Amniotic stem cell (primary cell): ENCODE measurements around the gene UPB1.
"Not testable (repeated sequence)": the region's sequence is repeated elsewhere in the genome, so short reads cannot be mapped to it uniquely, and the experiment has no call there.

Source experiments
- DNase-seq: peaks from one replicate; lab custom pipeline; 2025; lab: John Stamatoyannopoulos, UW

The UPB1 gene

GRCh38 chr22:24535348-24535747, 40.2 kb downstream of the UPB1 start:
- DNase-seq, result no peak

- no peak for DNase-seq
Measured at GRCh38 chr22:24536089-24536488, 41.0 kb downstream of the UPB1 start.

- no peak for DNase-seq
Measured at GRCh38 chr22:24540470-24540869, 45.3 kb downstream of the UPB1 start.

GRCh38 chr22:24541681-24542515, 46.8 kb downstream of the UPB1 start:
- no peak for DNase-seq

DNA sequence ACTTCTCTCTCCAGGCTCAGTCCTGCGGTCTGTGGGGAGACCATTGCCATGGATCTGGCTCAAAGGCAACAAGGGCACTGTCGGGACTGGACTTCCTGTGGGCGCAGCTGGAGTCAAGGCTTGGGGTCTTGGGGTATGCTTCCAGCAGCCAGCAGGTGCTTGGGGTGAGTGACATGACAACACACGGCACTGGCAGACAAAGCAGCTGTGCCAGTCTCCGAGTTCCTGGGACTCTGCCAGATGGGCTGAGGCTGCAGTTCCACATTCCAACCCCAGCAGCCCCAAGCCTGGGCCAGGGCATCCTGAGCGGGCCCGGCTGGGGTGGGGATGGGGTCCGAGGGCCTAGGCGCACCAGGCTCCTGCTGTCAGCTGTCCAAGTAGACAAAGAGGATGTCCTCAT, 47.5 kb downstream of the UPB1 start:
- no peak for DNase-seq

DNA sequence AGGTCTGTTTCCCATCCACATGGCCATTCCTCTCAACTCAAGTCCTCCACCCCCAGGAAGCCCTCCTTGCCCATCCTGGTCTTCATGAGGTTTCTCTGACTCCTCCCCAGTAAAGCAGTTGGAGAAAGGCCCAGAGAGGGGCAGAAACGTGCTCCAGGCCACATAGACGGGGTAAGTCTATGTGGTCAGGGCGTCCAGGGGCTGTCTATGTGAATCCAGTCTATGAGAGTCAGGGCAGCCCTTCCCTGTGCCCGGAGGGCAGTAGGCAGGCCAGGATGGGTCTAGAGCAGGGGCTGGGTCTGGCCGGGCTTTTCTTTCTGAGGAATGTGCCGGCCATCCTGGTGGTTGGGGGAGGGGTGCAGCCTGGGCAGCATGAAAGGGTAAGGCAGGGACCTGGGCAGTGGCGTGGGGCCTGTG, 48.1 kb downstream of the UPB1 start:
- DNase-seq, result no peak

- no peak for DNase-seq
Measured at GRCh38 chr22:24543679-24544243, 48.6 kb downstream of the UPB1 start.

GRCh38 chr22:24548812-24549211, 53.7 kb downstream of the UPB1 start:
- no peak for DNase-seq

GRCh38 chr22:24550028-24550901, 55.1 kb downstream of the UPB1 start:
- DNase-seq, result no peak

GRCh38 chr22:24550902-24551435, 55.8 kb downstream of the UPB1 start:
- DNase-seq, result no peak

- DNase-seq, result not testable (repeated sequence)
Measured at GRCh38 chr22:24552503-24553286, 57.6 kb downstream of the UPB1 start.

DNA sequence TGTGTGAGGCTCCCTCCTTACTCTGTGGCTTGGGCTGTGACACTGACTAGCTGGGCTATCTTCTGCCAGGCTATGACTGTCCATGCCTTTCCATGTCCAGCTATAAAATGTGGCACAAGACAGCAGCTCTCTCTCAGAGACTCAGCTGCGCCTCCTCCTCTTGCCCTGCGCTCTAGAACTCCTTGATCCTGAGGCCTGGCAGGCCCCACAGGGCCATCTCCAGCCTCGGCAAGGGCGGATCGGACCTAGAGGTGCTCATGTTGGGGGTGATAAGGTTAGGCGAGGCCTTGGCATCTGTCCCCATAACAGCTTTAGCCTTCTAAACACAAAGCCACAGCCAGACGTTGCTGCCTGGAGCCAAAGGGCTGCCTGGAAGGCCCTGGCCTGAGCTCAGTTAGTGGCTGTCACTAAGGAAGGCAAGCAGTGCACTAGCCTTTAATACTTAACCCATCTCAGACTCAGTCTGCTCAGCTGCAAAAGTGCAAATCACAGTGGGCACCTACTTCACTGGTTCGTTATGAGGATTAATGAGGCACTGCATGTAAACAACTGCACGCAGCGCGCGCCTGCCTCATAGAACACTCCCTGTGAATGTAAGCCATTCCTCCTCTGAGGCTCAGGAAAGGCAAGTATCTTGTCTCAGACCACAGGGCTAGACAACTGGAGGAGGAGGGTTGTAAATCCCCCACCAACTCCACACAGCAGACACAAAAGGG, 58.6 kb downstream of the UPB1 start:
- DNase-seq, result no peak

DNA sequence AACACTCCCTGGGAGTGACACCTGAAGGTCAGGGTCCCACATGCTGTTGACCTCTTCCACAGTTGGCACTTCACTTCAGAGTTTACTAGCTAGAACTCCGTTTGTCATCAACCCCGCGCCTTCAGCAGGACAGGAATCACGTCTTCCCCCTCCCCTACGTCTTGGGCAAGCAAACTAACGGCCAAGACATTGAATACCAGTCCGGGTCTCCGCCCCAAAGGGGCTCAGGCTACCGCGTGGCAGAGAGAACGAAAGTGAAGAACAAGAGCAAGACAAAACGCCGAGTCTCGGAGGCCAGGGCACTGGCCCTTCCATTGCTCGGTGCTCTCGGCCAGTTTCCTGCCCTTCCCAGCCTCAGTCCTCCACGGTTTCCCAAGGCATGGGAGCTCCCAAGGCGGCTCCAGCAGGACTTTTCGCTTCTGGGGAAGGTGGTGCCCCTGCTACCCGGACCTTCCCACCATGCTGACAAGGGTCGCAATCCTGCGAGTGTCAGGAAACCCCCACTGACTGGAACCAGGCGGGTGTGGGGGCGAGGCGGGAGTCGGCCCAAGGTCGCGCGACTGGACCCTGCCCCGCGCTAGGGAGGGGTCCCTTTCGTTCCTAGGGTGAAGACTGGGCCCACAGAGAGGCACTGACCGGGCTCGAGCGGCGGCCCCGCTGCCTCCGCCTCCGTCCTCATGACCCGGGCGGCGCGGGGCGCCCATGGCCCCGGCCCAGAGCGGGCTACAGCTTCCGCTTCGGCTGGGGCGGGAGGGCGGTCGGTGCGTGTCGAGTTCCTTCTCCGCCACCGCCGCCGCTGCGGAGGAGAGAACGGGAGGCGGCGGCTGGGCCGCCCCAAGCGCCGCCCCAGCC, 59.4 kb downstream of the UPB1 start, which contains the start of gene GUCD1:
Gene GUCD1 (minus strand): TSS at position 826 of the 852 bp plus-strand sequence. CDS start 147 bp downstream, at position 679.
- no peak for DNase-seq

GRCh38 chr22:24555165-24556039, 60.3 kb downstream of the UPB1 start, which contains the start of gene SNRPD3:
TSS of gene SNRPD3 (plus strand) at chr22:24555999. CDS start at chr22:24557675, 1,676 bp downstream.
- DNase-seq, result peak; percentile 98

DNA sequence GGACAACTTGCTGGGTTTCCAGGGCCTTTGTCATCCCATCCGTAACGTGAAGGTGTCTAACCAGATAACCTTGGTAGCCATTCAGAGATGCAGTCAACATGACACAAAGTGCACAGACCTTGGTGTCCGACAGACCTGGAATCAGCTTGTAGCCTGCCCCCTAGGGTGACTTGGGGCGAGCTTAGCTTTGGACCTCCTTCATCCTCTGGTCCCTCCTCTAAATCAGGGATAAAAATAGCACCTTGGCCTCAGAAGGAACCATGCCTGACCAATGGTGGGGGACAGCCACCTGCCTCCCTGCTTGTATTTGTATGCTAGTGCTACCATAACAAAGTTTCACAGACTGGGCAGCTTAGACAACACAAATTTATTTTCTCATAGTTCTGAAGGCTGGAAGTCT, 64.3 kb downstream of the UPB1 start:
- no peak for DNase-seq

DNA sequence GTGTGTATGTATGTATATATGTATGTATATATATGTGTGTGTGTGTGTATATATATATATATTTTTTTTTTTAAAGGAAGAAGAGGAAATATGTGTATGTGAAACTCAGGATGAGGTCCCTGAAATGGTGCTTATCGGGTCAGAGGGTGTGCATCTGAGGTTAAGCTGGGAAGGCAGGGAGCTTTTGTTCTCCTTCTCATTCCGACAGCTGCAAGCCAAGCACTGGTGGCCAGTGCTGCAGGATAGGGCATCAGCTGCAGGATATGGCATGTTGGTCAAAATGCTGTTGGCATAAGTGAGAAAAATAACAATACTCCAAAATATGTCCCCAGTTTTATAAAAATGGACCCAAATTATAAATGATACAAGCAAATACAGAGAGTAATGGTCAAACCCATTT, 68.1 kb downstream of the UPB1 start:
- no peak for DNase-seq

GRCh38 chr22:24564376-24565058, 69.4 kb downstream of the UPB1 start:
- DNase-seq, result no peak

DNA sequence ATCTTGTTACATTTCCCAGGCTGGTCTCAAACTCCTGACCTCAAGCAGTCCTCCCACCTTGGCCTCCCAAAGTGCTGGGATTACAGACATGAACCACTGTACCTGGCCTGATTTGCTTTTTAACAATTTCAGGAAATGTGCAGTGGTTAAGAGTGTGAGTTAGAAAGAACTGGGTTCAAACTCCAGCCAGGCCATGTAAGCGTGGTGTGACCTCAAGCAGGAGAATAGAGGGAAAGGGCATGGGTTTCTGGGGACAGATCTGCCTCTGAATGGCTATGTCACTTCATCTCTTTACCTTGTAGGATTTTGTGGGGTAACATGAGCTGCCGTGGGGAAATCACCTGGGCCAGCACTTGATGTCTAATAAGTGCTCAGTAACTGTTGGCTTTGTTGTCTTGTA, 69.9 kb downstream of the UPB1 start:
- no peak for DNase-seq
